ENCODE results near the gene DAND5.
A peak's percentile ranks its signal among the peaks of the same experiment; 100 is the strongest.

DNA sequence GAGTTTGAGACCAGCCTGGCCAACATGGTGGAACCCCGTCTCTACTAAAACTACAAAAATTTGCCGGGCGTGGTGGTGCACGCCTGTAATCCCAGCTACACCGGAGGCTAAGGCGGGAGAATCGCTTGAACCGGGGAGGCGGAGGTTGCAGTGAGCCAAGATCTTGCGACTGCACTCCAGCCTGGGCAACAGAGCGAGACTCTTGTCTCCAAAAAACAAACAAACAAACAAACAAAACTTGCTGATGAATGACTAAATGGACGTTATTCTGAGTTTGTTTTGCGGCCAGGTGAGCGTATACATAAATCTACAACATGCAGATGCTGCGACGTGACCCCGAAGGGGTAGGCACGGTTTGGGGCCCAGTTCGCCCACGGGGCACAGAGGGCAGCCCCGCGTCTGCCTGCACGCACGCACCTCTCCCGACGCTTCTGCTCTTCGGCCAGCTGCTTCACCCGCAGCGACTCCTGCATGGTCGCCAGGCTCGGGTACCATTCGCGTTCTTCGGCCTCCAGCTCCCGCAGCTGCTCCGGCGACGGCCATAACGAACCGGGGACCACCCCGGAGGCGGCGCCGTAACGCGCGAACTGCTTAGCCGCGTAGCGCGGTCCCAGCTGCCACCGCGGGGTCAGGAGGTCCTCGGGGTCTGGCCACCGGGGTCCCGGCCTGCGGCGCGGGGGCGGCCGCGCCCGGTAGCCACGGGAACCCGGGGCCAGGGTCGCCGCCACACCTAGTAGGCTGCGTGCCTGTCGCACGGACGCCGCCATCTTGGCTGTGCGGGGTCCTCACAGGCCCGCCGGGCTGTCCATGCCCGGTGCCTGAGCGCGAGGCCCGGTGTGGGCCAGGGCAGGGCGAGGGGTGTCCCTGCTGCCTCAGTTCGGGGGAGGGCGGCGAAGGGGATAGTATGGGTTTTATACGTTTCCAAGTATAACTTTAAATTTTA lies 12.7 kb upstream of the DAND5 start, which contains the start of gene GADD45GIP1:
- TF ChIP-seq, protein P1, sequence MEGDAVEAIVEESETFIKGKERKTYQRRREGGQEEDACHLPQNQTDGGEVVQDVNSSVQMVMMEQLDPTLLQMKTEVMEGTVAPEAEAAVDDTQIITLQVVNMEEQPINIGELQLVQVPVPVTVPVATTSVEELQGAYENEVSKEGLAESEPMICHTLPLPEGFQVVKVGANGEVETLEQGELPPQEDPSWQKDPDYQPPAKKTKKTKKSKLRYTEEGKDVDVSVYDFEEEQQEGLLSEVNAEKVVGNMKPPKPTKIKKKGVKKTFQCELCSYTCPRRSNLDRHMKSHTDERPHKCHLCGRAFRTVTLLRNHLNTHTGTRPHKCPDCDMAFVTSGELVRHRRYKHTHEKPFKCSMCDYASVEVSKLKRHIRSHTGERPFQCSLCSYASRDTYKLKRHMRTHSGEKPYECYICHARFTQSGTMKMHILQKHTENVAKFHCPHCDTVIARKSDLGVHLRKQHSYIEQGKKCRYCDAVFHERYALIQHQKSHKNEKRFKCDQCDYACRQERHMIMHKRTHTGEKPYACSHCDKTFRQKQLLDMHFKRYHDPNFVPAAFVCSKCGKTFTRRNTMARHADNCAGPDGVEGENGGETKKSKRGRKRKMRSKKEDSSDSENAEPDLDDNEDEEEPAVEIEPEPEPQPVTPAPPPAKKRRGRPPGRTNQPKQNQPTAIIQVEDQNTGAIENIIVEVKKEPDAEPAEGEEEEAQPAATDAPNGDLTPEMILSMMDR (IDR thresholded peaks at IDR 0.05): no peak
- TF ChIP-seq, protein P2, sequence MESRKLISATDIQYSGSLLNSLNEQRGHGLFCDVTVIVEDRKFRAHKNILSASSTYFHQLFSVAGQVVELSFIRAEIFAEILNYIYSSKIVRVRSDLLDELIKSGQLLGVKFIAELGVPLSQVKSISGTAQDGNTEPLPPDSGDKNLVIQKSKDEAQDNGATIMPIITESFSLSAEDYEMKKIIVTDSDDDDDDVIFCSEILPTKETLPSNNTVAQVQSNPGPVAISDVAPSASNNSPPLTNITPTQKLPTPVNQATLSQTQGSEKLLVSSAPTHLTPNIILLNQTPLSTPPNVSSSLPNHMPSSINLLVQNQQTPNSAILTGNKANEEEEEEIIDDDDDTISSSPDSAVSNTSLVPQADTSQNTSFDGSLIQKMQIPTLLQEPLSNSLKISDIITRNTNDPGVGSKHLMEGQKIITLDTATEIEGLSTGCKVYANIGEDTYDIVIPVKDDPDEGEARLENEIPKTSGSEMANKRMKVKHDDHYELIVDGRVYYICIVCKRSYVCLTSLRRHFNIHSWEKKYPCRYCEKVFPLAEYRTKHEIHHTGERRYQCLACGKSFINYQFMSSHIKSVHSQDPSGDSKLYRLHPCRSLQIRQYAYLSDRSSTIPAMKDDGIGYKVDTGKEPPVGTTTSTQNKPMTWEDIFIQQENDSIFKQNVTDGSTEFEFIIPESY (IDR thresholded peaks at IDR 0.05; ENCODE audit: borderline replicate concordance, low read depth): no peak
- TF ChIP-seq SMC3 (IDR thresholded peaks at IDR 0.05; ENCODE audit: low read depth, low read length) (no peak), YY1 (IDR thresholded peaks at IDR 0.05; ENCODE audit: low read depth) (peak; percentile 96), EZH2phosphoT487 (IDR thresholded peaks at IDR 0.05; ENCODE audit: borderline replicate concordance, low read depth) (no peak)

Measured in SK-N-SH (cell line).